NCI-H1092 treated with DMSO at 0.1 percent for 48 hours (cell line): ENCODE measurements around the gene BANP.
"Not testable (repeated sequence)": the region's sequence is repeated elsewhere in the genome, so short reads cannot be mapped to it uniquely, and the experiment has no call there.

Source experiments
- DNase-seq: peaks from one replicate; lab custom pipeline; 2025; lab: John Stamatoyannopoulos, UW

The BANP gene

GRCh38 chr16:88028177-88028930, 77.1 kb downstream of the BANP start:
- not testable (repeated sequence) for DNase-seq

- no peak for DNase-seq
These were observed 79.3 kb downstream of the BANP start for GRCh38 chr16:88030498-88030897.

- DNase-seq = not testable (repeated sequence)
These were observed 79.7 kb downstream of the BANP start for GRCh38 chr16:88030961-88031360.

- not testable (repeated sequence) for DNase-seq
These were observed 81.9 kb downstream of the BANP start for GRCh38 chr16:88033003-88033740.

GRCh38 chr16:88034770-88035169, 83.5 kb downstream of the BANP start:
- no peak for DNase-seq

- DNase-seq = no peak
These were observed 84.1 kb downstream of the BANP start for GRCh38 chr16:88035292-88035691.

GRCh38 chr16:88035884-88036639, 84.8 kb downstream of the BANP start:
- DNase-seq = not testable (repeated sequence)

GRCh38 chr16:88036640-88036996, 85.4 kb downstream of the BANP start:
- not testable (repeated sequence) for DNase-seq

- not testable (repeated sequence) for DNase-seq
These were observed 86.1 kb downstream of the BANP start for GRCh38 chr16:88037359-88037758.

- not testable (repeated sequence) for DNase-seq
These were observed 86.8 kb downstream of the BANP start for GRCh38 chr16:88037876-88038525.

GRCh38 chr16:88038526-88038908, 87.3 kb downstream of the BANP start:
- DNase-seq = not testable (repeated sequence)

GRCh38 chr16:88039591-88039990, 88.4 kb downstream of the BANP start:
- no peak for DNase-seq

- not testable (repeated sequence) for DNase-seq
These were observed 89.1 kb downstream of the BANP start for GRCh38 chr16:88040196-88040876.

GRCh38 chr16:88040877-88041244, 89.6 kb downstream of the BANP start:
- DNase-seq = not testable (repeated sequence)

GRCh38 chr16:88041506-88041905, 90.3 kb downstream of the BANP start:
- not testable (repeated sequence) for DNase-seq

GRCh38 chr16:88041986-88042562, 90.8 kb downstream of the BANP start:
- DNase-seq = not testable (repeated sequence)

- not testable (repeated sequence) for DNase-seq
These were observed 92.1 kb downstream of the BANP start for GRCh38 chr16:88043208-88043910.

GRCh38 chr16:88044121-88044581, 92.9 kb downstream of the BANP start:
- DNase-seq = not testable (repeated sequence)

GRCh38 chr16:88045361-88045760, 94.1 kb downstream of the BANP start:
- not testable (repeated sequence) for DNase-seq

- no peak for DNase-seq
These were observed 94.6 kb downstream of the BANP start for GRCh38 chr16:88045820-88046303.
